COLO668 (cell line): ENCODE results near the gene COL1A1.

Experiments used
- DNase-seq: peaks from one replicate; lab custom pipeline; 2025; ENCODE audit not compliant: unreplicated experiment; lab: John Stamatoyannopoulos, UW

COL1A1 gene

GRCh38 chr17:50213026-50214022 is 11.9 kb upstream of the COL1A1 start:
- no peak for DNase-seq

- DNase-seq: no peak
Observed at GRCh38 chr17:50212121-50212843, 10.9 kb upstream of the COL1A1 start.

DNA sequence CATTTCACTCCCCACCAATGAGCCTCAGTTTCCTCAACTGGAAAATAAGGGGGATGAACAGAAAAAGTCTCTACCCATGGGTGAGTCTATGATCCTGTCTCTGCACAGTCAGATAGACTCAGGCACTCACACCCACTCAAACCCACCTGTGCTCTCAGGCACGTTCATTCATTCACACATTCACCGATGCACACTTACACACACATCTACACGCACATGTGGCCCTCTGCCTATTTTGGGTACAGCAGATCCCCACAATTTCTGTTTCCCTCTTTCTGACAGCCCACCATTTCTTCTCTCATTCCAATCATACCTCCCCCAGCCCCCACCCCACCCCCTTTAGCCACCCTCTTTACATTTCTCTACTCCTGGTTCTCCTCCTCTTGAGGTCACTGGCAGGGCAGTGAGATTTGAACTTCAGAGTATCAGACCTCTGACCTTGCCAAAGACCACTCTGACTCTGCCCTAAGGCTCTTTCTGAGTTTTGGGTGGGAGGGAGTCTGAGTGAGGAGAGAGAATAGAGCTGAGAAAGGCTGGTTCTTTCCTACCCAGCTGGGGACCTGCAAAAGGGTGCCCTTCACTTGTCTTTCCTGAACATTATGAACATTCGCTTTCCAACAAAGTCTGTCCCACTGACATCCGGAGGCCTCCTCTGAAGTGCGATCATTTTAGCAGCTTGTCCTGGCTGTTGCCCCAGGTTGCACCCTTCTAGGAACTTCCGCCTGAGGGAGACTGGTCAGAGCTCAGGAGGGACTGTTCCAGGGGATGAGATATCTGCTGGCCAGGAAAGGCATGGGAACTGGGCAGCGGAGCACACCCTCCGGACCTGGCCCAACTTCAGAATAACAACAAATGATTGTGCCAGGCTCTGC is 10.1 kb upstream of the COL1A1 start:
- DNase-seq: no peak

- DNase-seq: no peak
Observed at GRCh38 chr17:50210240-50211225, 9.1 kb upstream of the COL1A1 start.

DNA sequence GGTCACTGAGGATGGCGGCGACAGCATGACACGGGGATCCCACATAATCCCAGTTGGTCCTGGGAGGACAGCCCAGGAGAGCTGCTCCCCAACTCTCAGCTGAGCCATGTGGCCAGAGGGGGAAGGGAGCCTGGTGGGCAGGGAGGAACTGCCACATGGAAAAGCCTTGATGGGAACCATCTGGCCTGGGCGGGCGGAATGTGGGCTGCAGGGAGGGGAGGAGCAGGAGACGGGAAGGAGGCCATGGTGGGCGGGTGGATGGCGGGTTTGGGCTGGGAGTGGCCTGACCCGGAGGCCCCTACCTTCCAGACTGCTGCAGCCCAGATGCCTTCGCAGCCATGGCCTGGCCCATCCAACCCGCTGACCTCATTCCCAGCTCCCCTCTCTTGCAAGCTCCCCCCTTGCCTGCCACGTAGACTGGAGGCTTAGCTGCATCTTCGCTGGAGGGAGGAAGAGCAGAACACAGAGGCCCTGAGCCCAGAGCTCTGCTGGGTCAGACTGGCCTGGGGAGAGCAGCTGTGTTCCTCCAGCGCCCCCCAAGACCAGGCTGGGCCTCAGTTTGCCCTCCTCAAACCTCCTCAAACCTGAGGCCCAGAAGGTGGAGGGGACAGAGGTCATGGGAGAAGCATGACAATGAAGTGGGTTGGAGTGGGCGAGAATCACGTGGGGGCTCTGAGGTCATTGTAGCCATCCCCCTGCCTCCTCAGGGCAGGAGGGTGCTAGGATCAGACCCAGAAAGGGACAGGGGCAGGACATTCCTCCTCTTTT is 8.2 kb upstream of the COL1A1 start:
- DNase-seq: no peak

GRCh38 chr17:50209133-50209471 is 7.7 kb upstream of the COL1A1 start:
- no peak for DNase-seq

- DNase-seq: no peak
Observed at GRCh38 chr17:50208611-50209061, 7.2 kb upstream of the COL1A1 start.

- no peak for DNase-seq
Observed at GRCh38 chr17:50207792-50208567, 6.5 kb upstream of the COL1A1 start.

DNA sequence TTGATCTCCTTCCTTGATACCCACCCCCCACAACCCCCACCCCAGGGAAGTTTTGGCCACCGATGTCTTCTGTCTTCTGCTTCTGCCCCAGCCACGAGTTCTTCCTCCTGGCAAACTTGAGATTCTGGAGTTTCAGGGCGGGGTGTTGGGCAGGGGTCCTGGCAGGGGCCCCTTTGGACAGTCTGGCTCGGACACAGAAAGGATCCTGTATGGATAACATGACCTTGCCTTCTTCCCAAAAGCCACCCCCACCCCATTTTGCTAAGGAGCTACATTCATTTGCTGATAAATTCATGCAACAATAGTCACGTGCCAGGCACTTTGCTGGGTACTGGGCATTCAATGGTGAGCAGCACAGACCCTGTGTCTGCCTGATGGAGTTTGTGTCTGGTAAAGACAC is 5.9 kb upstream of the COL1A1 start:
- no peak for DNase-seq

GRCh38 chr17:50206604-50207293 is 5.3 kb upstream of the COL1A1 start:
- DNase-seq: no peak

GRCh38 chr17:50205963-50206505 is 4.6 kb upstream of the COL1A1 start:
- DNase-seq: no peak

- no peak for DNase-seq
Observed at GRCh38 chr17:50205111-50205962, 3.9 kb upstream of the COL1A1 start.

DNA sequence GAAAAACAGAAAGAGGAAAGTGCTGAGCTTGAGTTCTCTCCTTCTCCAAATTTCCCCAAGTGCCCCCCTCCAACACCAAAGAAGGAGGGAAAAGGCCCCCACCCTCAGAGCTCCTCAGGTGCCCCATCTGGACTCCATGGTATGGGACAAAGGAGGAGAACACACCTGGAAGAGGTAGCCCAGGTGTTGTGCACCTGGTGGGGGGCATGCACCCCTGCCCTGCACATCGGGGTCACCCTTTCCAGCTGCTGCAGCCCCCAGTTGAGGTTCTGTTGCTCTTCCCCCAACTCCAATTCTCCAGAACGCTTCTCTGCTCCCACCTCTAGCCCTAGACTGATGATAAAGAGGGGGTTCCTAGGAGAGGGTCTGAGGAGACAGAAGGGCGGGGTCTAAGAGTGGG is 3.0 kb upstream of the COL1A1 start:
- DNase-seq: no peak

GRCh38 chr17:50203604-50204345 is 2.3 kb upstream of the COL1A1 start:
- no peak for DNase-seq

DNA sequence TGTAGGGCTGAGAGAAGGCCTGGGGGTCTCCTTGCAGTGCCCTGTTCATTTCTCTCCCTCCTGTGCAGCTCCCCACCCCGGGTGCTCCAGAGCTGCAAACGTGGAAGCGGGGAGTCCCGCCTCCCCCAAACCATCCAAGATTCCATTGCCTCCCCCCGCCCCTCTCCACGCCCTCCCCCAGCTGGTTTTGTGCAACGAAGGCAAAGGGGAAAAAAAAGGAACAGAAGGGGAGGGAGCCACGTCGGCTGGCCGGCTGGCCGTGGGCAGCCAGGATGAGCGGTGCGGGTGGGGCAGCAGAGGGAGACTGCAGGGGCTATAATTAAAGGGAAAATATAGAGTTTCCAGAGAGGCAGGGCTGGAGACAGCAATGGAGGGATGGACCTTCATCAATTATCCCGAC is 1.7 kb upstream of the COL1A1 start:
- DNase-seq: no peak
